H4 (cell line): ENCODE results near the gene PPHLN1. TPM values are rescaled to one million over a fixed set of nuclear protein-coding genes. Genes with fewer than 3 reads are reported as not detected.

Source experiments
- DNase-seq: peaks from one replicate; pipeline ENCODE4 v3.0.0-alpha.2; 2015; ENCODE audit warnings: low spot score
- total RNA-seq: library from RNA; depleted of rRNA; stranded (reverse); fragments of >200 nt; shearing (Covaris generic); gene quantifications from 2 replicates; pipeline ENCODE4 v1.2.3, GENCODE V29; 2014; rRNA removed

PPHLN1 gene
- 73.5 and 96.5 TPM in 2 replicates for total RNA-seq

GRCh38 chr12:42325653-42326474 is at the start of gene PPHLN1, which contains the start of gene ZCRB1:
Gene PPHLN1, plus strand, starts transcription at chr12:42326167. Its CDS starts 9,736 bp downstream, at chr12:42335903.
Gene ZCRB1, minus strand, starts transcription at chr12:42326094. Its CDS starts 1,992 bp downstream, at chr12:42324102.
- DNase-seq = peak; percentile 61

- no peak for DNase-seq
These were observed 48.4 kb upstream of the PPHLN1 start for GRCh38 chr12:42277396-42278127.

GRCh38 chr12:42278128-42278510 is 47.8 kb upstream of the PPHLN1 start:
- no peak for DNase-seq

- no peak for DNase-seq
These were observed 44.7 kb upstream of the PPHLN1 start for GRCh38 chr12:42281278-42281677.

GRCh38 chr12:42281844-42282243 is 44.1 kb upstream of the PPHLN1 start:
- no peak for DNase-seq

GRCh38 chr12:42282294-42282693 is 43.7 kb upstream of the PPHLN1 start:
- DNase-seq = no peak

- no peak for DNase-seq
These were observed 42.2 kb upstream of the PPHLN1 start for GRCh38 chr12:42283739-42284138.

- DNase-seq = no peak
These were observed 41.8 kb upstream of the PPHLN1 start for GRCh38 chr12:42284157-42284556.

GRCh38 chr12:42284876-42285275 is 41.1 kb upstream of the PPHLN1 start:
- DNase-seq = no peak

GRCh38 chr12:42285431-42285830 is 40.5 kb upstream of the PPHLN1 start:
- no peak for DNase-seq

GRCh38 chr12:42286741-42287140 is 39.2 kb upstream of the PPHLN1 start:
- no peak for DNase-seq

- DNase-seq = no peak
These were observed 37.4 kb upstream of the PPHLN1 start for GRCh38 chr12:42288544-42288943.

- DNase-seq = no peak
These were observed 34.3 kb upstream of the PPHLN1 start for GRCh38 chr12:42291680-42292079.

GRCh38 chr12:42296503-42297109 is 29.4 kb upstream of the PPHLN1 start:
- DNase-seq = no peak

GRCh38 chr12:42298887-42299286 is 27.1 kb upstream of the PPHLN1 start:
- DNase-seq = no peak

- DNase-seq = peak; percentile 27
These were observed 26.3 kb upstream of the PPHLN1 start for GRCh38 chr12:42299392-42300308.

GRCh38 chr12:42306297-42306696 is 19.7 kb upstream of the PPHLN1 start:
- no peak for DNase-seq

- no peak for DNase-seq
These were observed 17.6 kb upstream of the PPHLN1 start for GRCh38 chr12:42308390-42308789.

GRCh38 chr12:42309996-42310395 is 16.0 kb upstream of the PPHLN1 start:
- no peak for DNase-seq

GRCh38 chr12:42315108-42315507 is 10.9 kb upstream of the PPHLN1 start:
- DNase-seq = no peak

GRCh38 chr12:42320796-42321195 is 5.2 kb upstream of the PPHLN1 start:
- no peak for DNase-seq
